Stimulated activated naive B cell treated with anti-CD40 and anti-IgM and Interleukin-4, amounts not matched to agents 10 μg/mL and 1 μg/mL and 100 μg/mL, for 72 hours (primary cell): Measurements from ENCODE around the gene LIMS1.
"Not testable (repeated sequence)": the region's sequence is repeated elsewhere in the genome, so short reads cannot be mapped to it uniquely, and the experiment has no call there.

Source experiments
- ATAC-seq, 2 donors: fragments of 150-1000 bp; cut with Tn5 transposase; replicated peaks; 2 replicates each; pipeline ENCODE4 v1.10.0; 2021; ENCODE audit warnings: moderate library complexity in 1 of 2
- DNase-seq: peaks from one replicate; pipeline ENCODE4 v3.0.0; 2021
- H3K27ac Mint-ChIP-seq: one replicate; pipeline ENCODE4 v1.8.0; 2022; ENCODE audit warnings: mild to moderate bottlenecking, mixed read lengths
- H3K27me3 Mint-ChIP-seq, 2 donors: one replicate each; pipeline ENCODE4 v1.8.0; 2022; ENCODE audit warnings: mixed read lengths in 2 of 2
- H3K36me3 Mint-ChIP-seq, 2 donors: one replicate each; pipeline ENCODE4 v1.8.0; 2022; ENCODE audit warnings: mixed read lengths in 2 of 2, mild to moderate bottlenecking in 1 of 2
- H3K4me1 Mint-ChIP-seq, 2 donors: one replicate each; pipeline ENCODE4 v1.8.0; 2022; ENCODE audit warnings: mixed read lengths in 2 of 2, mild to moderate bottlenecking in 1 of 2
- H3K4me3 Mint-ChIP-seq, 2 donors: one replicate each; pipeline ENCODE4 v1.8.0; 2022; ENCODE audit warnings: mild to moderate bottlenecking in 2 of 2, mixed read lengths in 2 of 2, moderate library complexity in 1 of 2
- H3K9me3 Mint-ChIP-seq, 2 donors: one replicate each; pipeline ENCODE4 v1.8.0; 2022; ENCODE audit warnings: mixed read lengths in 2 of 2, mild to moderate bottlenecking in 1 of 2

The LIMS1 gene

GRCh38 chr2:108719149-108720044 is 185.1 kb downstream of the LIMS1 start, which contains the start of gene RANBP2:
Gene RANBP2 (plus strand): TSS chr2:108719482. CDS start chr2:108719607, 125 bp downstream.
- Mint-ChIP-seq H3K27me3 (no peaks in the 10 kb centered on the region), H3K4me3 (peak within 1 kb of the TSS; percentile 94 to 96), H3K9me3 (no peaks in the 10 kb centered on the region), H3K4me1 (peaks cover 12 to 27% of the 10 kb centered on the region in 2 donors), H3K27ac (peak within 1 kb of the TSS; percentile 99), H3K36me3 (peaks cover 0 to 7% of the 10 kb centered on the region in 2 donors)
- peak; percentile 99 for ATAC-seq
- peak; percentile 91 for DNase-seq

- H3K9me3 Mint-ChIP-seq, result not testable (repeated sequence)
Observed at GRCh38 chr2:108726048-108726447, 191.8 kb downstream of the LIMS1 start.

GRCh38 chr2:108734656-108735055 is 200.4 kb downstream of the LIMS1 start:
- H3K4me3 Mint-ChIP-seq, H3K27ac Mint-ChIP-seq, H3K9me3 Mint-ChIP-seq, DNase-seq, H3K27me3 Mint-ChIP-seq, ATAC-seq, H3K4me1 Mint-ChIP-seq: not testable (repeated sequence)
- H3K36me3 Mint-ChIP-seq, result peaks cover 17 to 23% of the 10 kb centered on the region in 2 donors

More at GRCh38 chr2:108726048-108726447, 191.8 kb downstream of the LIMS1 start:
- Mint-ChIP-seq H3K27ac (peak overlapping the region; percentile 37), H3K4me1 (peaks cover 11 to 28% of the 10 kb centered on the region in 2 donors)
- not testable (repeated sequence) for DNase-seq, H3K36me3 Mint-ChIP-seq, ATAC-seq, H3K27me3 Mint-ChIP-seq, H3K4me3 Mint-ChIP-seq
